ENCODE data around the gene SLC4A7. TPM values are rescaled to one million over a fixed set of nuclear protein-coding genes. Genes with fewer than 3 reads are reported as not detected.
A peak's percentile ranks its signal among the peaks of the same experiment; 100 is the strongest.

The SLC4A7 gene
- polyA plus RNA-seq, 1 experiment: 42.9 TPM

DNA sequence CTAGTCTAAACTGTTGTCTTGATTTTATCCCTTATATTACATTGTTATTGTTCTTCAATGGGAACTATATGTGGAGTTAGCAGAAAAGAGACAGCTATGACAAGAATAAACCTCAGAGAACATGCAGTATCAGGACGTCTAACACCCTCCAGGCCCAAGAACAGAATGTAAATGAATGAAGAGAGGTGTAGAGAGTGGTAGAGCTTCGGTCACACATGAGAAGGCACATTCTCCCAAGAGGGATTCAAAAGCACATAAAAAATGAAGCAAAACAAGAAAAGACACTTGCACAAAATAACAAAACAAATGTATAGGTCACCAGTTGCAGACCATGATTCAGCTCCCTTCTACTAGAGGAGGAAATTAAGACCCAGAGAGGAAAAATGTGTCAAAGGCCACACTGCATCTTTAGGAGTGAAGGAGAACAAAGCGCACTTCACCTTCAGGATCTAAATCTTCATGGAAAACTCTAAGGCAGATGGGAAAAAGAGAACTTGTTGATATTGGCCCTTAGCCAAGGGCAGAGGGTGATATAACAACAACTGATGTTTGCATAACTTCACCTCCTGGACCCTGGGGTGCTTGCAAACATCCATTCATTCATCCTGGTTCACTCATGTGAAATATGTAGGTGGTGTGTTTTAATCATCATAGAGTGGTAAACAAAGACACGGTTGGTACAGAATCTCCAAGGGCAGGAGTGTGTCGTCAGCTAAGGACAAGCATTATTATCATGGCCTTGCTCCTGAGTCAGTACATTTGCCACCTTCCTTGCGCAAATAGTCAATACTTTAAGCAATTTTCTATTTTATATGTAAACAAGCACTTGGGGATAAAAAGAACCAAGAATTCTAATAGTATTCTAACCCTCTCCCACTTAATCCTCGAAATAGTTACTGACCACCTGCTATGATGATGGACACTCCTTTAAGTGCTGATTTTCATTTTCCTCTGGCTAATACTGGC is 123.8 kb downstream of the SLC4A7 start:
- TF ChIP-seq, protein P1, sequence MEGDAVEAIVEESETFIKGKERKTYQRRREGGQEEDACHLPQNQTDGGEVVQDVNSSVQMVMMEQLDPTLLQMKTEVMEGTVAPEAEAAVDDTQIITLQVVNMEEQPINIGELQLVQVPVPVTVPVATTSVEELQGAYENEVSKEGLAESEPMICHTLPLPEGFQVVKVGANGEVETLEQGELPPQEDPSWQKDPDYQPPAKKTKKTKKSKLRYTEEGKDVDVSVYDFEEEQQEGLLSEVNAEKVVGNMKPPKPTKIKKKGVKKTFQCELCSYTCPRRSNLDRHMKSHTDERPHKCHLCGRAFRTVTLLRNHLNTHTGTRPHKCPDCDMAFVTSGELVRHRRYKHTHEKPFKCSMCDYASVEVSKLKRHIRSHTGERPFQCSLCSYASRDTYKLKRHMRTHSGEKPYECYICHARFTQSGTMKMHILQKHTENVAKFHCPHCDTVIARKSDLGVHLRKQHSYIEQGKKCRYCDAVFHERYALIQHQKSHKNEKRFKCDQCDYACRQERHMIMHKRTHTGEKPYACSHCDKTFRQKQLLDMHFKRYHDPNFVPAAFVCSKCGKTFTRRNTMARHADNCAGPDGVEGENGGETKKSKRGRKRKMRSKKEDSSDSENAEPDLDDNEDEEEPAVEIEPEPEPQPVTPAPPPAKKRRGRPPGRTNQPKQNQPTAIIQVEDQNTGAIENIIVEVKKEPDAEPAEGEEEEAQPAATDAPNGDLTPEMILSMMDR (IDR thresholded peaks at IDR 0.05; ENCODE audit: low read depth, low read length): no peak
- Histone ChIP-seq H3K27me3 (ENCODE audit: control insufficient read depth, insufficient read depth, low read length) (no peaks in the 10 kb centered on the region), H3K27ac (ENCODE audit: low read depth, low read length) (no peak overlapping the region), H3K9me3 (ENCODE audit: control insufficient read depth, insufficient read depth, low read length) (no peaks in the 10 kb centered on the region), H3K4me3 (ENCODE audit: low read depth, low read length) (no peak overlapping the region)
- ChIA-PET POLR2A (interaction anchor here (0.6 kb wide), 1 partner anchor 94 kb away, joined by 3 read pairs; no protein-coding TSS in a partner anchor), CTCF (interaction anchor here (1.0 kb wide), 1 partner anchor 351 kb away, joined by 3 read pairs; no protein-coding TSS in a partner anchor)
- DNase-seq (ENCODE audit: low read depth, low spot score): no peak

DNA sequence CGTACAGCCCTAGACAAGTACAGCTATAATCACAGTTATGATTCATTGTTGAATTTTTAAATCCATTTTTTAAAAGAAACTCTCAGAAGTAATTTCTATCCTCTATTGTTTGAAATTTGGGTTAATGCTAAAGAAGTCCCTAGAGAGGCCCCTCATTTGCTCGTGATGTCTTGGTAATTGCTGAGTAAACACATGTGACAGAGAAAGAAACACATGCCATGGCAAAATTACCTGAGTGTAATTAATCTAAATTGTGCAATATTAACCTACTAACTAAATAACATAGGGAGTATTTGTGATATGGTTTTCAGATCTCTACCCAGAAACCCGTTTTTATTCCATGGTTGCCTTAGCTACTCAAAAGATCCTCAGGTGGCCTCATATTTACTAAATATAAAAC is 125.8 kb downstream of the SLC4A7 start:
- ChIA-PET CTCF (interaction anchor here (0.6 to 1.0 kb wide), 14 partner anchors 9 to 322 kb away, joined by 3 to 7 read pairs (median 3); partner anchors contain the start of gene NEK10), POLR2A (no interaction called here)
- DNase-seq (ENCODE audit: low read depth, low spot score): no peak

DNA sequence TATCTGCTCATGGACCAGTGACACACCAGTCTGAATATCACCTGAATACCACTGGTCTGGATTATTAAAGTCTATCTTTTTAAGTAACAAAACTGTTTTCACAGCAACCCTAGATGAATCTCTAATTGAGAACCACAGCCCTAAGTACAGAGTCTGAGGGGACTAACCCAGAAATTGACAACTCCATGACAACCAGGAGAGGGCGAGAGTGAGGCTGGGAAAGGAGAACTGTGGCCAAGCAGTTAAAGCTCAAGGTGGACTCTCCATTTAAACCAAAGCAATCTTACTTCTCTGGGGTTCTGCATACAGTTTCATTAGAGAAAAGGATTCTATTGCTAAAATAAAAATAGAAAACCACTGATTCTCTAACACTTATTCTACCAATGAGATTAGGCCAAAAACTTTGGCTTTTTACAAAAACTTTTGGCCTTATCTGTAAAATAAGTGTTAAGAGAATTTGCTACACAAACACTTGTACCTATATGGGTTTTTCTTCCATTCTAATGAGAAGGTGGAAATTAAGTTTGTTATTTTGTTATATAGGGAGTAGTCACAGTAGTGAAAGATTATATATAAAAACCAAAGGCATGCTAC is 126.4 kb downstream of the SLC4A7 start:
- H3K27ac ChIP-seq (ENCODE audit: low read depth, low read length): no peak overlapping the region
- TF ChIP-seq, protein P1 (IDR thresholded peaks at IDR 0.05; ENCODE audit: low read depth, low read length): peak; percentile 75
- H3K27me3 ChIP-seq (ENCODE audit: control insufficient read depth, insufficient read depth, low read length): no peaks in the 10 kb centered on the region
- no peak for DNase-seq (ENCODE audit: low read depth, low spot score)
- no peak overlapping the region for H3K4me3 ChIP-seq (ENCODE audit: low read depth, low read length)
- ChIA-PET POLR2A (no interaction called here), CTCF (interaction anchor here (0.6 to 1.0 kb wide), 14 partner anchors 8 to 323 kb away, joined by 3 to 7 read pairs (median 3); partner anchors contain the start of gene NEK10)
- no peaks in the 10 kb centered on the region for H3K9me3 ChIP-seq (ENCODE audit: control insufficient read depth, insufficient read depth, low read length)

More for the DNA sequence above, 125.8 kb downstream of the SLC4A7 start:
- Histone ChIP-seq H3K9me3 (ENCODE audit: control insufficient read depth, insufficient read depth, low read length) (no peaks in the 10 kb centered on the region), H3K27me3 (ENCODE audit: control insufficient read depth, insufficient read depth, low read length) (no peaks in the 10 kb centered on the region), H3K27ac (ENCODE audit: low read depth, low read length) (no peak overlapping the region), H3K4me3 (ENCODE audit: low read depth, low read length) (no peak overlapping the region)
- TF ChIP-seq, protein P1 (IDR thresholded peaks at IDR 0.05; ENCODE audit: low read depth, low read length): no peak

- TF ChIP-seq, protein P1 (IDR thresholded peaks at IDR 0.05; ENCODE audit: low read depth, low read length): no peak
- Histone ChIP-seq H3K27me3 (ENCODE audit: control insufficient read depth, insufficient read depth, low read length) (no peaks in the 10 kb centered on the region), H3K4me3 (ENCODE audit: low read depth, low read length) (no peak overlapping the region), H3K27ac (ENCODE audit: low read depth, low read length) (no peak overlapping the region), H3K9me3 (ENCODE audit: control insufficient read depth, insufficient read depth, low read length) (no peaks in the 10 kb centered on the region)
- CTCF ChIA-PET: no interaction called here
- DNase-seq (ENCODE audit: low read depth, low spot score): no peak
- POLR2A ChIA-PET: no interaction called here
Measured at GRCh38 chr3:27356976-27357375, 127.2 kb downstream of the SLC4A7 start.

All from AG04450 (cell line).